Head of caudate nucleus (tissue), 42 donors: ENCODE data around the gene STK16.
"Not testable (repeated sequence)": the region's sequence is repeated elsewhere in the genome, so short reads cannot be mapped to it uniquely, and the experiment has no call there.

Experiments
- DNase-seq, 42 donors: peaks; one replicate each; pipeline versions ENCODE4 v3.0.0 to v3.0.0-alpha.2; 2020 to 2021; ENCODE audit warnings: mixed read lengths in 7 of 42
- intact Hi-C: fragments of 100-400 bp; cut with DNase I; formaldehyde crosslinking; loops from one replicate; pipeline ENCODE4 v1.15.0; 2022

The STK16 gene, protein sequence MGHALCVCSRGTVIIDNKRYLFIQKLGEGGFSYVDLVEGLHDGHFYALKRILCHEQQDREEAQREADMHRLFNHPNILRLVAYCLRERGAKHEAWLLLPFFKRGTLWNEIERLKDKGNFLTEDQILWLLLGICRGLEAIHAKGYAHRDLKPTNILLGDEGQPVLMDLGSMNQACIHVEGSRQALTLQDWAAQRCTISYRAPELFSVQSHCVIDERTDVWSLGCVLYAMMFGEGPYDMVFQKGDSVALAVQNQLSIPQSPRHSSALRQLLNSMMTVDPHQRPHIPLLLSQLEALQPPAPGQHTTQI

GRCh38 chr2:219245148-219245898 is at the start of gene STK16, which contains the start of gene GLB1L:
Gene STK16 (plus strand): TSS chr2:219245479. CDS start chr2:219246000, 521 bp downstream.
Gene GLB1L (minus strand): TSS chr2:219245444. CDS start chr2:219243573, 1,871 bp downstream.
- peak; percentile 82 to 98 (median 94) for DNase-seq
- intact Hi-C loops: loop anchor here (2.0 kb wide), 1 partner anchor 19 kb away; no protein-coding TSS in a partner anchor

DNA sequence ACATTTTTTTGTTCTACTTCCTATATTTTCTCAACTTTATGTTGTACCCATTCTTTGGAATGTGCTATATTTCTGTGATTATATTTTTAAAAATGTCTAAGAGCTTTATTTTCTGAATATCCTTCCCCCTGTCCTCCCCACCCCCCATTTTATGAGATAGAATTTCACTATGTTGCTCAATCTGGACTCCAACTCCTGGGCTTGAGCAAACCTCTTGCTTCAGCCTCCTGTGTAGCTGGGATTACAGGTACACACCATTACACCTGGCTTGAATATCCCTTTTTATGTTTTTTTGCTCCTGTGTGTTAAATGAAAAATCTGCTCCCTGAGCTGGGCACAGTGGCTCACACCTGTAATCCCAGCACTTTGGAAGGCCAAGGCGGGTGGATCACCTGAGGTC is 47.9 kb upstream of the STK16 start:
- DNase-seq: no peak
- intact Hi-C loops: no loop called here

DNA sequence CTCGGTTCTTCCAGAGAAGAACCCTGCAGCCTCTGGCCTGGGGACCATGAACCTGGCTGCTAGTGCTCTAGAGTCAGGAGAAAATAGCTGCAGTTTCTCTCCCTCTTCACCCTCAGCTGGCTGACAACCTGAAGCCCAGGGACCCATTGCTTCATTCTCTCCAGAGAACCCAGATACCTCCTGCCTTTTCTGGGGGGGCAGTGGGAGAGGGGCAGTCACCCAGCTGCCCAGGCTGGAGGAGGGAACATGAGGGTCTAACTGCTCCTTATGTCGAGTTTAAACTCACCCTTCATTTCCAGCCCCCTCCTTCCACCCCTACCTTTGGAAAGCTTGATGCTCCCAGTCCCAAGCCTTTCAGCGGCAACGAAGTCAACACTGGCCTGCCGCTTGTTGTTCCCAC is 46.3 kb upstream of the STK16 start:
- intact Hi-C loops: no loop called here
- DNase-seq: peak in 1 of 42 donors; percentile 14

DNA sequence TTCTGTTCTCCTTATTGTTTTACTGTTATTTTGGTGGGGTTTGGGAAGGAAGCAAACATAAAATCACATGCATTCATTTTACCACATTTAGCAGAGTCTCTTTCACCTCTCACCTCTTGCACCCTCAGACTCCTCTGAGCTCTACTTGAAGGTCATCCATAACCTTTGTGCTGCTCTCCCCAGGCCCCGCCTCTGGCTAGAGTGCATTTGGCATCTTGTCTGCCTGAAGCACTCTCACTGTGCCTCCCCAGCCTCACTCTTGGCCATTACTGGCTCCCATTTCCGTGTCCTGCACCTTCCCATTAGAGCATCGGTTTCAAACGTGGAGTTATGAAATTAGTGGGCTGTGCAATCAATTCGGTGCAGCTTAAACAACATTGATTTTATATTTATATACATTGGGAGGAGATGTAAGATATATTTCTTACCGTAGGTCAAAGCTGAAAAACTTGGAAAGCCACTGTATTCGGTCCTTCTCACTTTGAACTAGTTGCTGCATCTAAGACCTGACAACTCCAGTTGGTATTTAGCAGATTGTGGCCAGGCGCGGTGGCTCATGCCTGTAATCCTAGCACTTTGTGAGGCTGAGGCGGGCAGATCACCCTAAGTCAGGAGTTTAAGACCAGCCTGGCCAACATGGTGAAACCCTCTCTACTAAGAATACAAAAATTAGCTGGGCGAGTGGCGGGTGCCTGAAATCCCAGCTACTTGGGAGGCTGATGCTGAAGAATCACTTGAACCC is 45.6 kb upstream of the STK16 start:
- intact Hi-C loops: no loop called here
- peak in 3 of 42 donors; percentile 5 to 7 (median 6) for DNase-seq

DNA sequence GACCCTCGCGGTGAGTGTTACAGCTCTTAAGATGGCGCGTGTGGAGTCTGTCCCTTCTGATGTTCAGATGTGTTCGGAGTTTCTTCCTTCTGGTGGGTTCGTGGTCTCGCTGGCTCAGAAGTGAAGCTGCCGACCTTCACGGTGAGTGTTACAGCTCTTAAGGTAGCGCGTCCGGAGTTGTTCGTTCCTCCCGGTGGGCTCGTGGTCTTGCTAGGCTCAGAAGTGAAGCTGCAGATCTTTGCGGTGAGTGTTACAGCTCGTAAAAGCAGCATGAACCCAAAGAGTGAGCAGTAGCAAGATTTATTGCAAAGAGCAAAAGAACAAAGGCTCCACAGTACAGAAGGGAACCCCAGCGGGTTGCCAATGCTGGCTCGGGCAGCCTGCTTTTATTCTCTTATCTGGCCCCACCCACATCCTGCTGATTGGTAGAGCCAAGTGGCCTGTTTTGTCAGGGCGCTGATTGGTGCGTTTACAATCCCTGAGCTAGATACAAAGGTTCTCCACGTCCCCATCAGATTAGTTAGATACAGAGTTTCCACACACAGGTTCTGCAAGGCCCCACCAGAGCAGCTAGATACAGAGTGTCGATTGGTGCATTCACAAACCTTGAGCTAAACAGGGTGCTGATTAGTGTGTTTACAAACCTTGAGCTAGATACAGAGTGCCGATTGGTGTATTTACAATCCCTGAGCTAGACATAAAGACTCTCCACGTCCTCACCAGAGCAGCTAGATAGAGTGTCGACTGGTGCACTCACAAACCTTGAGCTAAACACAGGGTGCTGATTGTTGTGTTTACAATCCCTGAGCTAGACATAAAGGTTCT is 44.6 kb upstream of the STK16 start:
- peak in 4 of 42 donors; percentile 14 to 40 (median 28) for DNase-seq
- intact Hi-C loops: not testable (repeated sequence)

DNA sequence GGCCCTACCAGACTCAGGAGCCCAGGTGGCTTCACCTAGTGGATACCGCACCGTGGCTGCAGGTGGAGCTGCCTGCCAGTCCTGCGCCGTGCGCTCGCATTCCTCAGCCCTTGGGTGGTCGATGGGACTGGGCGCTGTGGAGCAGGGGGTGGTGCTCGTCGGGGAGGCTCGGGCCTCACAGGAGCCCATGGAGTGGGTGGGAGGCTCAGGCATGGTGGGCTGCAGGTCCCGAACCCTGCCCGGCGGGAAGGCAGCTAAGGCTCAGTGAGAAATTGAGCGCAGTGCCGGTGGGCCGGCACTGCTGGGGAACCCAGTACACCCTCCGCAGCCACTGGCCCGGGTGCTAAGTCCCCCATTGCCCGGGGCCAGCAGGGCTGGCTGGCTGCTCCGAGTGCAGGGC is 43.9 kb upstream of the STK16 start:
- DNase-seq: peak in 2 of 42 donors; percentile 4 to 12
- intact Hi-C loops: not testable (repeated sequence)

DNA sequence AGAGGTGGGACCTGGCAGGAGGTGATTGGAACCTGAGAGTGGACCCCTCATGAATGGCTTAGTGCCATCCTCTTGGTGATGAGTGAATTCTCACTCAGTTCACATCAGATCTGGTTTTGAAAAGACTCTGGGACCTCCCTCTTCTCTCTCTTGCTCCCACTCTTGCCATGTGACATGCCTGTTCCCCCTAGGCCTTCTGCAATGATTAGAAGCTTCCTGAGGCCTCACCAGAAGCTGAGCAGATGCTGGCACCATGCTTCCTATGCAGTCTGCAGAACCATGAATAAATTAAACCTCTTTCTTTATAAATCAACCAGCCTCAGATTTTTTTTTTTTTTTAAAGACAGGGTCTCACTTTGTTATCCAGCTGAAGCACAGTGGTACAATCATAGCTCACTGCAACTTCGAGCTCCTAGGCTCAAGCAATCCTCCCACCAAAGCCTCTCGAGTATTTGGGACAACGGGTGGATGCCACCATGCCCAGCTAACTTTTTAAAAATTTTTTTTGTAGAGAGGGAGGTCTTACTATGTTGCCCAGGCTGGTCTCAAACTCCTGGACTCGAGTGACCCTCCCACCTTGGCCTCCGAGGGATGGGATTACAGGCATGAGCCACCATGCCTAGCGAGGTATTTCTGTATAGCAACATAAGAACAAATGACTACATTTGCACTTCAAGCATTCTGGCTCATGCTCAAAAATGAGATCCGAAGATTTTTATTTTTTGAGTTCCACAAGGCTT is 40.7 kb upstream of the STK16 start:
- DNase-seq: peak in 1 of 42 donors; percentile 29
- intact Hi-C loops: loop anchor here (5.0 kb wide), 1 partner anchor 42 kb away; the partner anchor contains the start of gene NHEJ1

DNA sequence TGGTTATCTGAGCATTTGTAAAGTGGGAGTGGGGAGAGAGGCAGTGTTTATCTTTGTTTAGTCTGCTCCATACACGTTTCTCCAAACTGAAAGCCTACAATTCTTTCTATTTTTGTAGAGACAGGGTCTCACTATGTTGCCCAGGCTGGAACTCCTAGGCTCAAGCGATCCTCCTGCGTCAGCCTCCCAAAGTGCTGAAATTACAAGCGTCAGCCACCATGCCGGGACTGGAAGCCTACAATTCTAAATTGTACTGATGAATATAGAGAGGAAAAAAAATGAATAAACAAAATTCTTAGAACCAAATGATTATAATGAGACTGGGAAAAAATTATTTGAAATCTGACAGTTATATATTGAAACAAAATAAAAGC is 40.1 kb upstream of the STK16 start:
- peak in 1 of 42 donors; percentile 10 for DNase-seq
- intact Hi-C loops: loop anchor here (5.0 kb wide), 1 partner anchor 43 kb away; the partner anchor contains the start of gene NHEJ1

- intact Hi-C loops: loop anchor here (2.0 to 5.0 kb wide), 3 partner anchors 29 to 73 kb away; partner anchors contain the start of genes CNPPD1, DNAJB2 and NHEJ1
- DNase-seq: peak in 1 of 42 donors; percentile 3
Observed at GRCh38 chr2:219205981-219206327, 39.3 kb upstream of the STK16 start.

DNA sequence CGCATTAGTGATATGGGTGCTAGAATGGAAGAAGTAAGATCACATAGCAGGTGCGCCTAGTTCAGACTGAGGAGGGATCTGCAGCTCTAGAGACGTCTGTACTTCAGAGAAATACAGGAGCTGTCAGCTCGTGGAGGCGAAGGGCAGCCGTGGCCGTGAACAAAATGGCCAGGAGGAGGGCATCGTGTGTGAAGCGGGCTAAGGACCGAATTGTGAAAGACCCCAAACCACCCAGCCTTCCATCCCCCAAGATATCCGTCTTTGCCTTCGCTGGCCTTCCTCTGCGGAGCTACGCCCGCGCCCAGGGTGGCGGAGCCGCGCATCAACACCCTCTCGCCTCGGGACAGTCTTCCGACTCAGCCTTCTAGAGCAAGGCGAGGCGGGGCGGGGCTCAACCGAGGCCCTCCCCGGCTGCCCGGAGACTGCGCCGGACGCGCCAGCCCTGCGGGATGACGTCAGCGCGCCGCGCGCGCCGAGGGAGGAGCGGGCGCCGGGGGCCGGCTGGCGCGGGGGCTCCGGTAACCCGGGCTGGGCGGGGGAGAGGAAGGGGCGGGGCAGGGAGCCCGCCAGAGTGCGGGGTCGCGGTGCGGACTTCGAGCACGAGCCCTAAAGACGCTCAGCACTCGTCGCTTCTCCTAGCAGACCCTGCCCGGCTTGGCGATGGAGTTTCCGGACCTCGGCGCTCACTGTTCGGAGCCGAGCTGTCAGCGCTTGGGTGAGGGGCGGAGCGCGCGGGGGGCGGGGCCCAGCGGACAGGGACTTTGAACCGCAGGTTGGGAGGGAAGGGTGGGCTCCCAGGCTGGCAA is 38.7 kb upstream of the STK16 start, which contains the start of gene ZFAND2B:
Gene ZFAND2B, plus strand, starts transcription at position 455 of the 806 bp plus-strand sequence. Its CDS starts 206 bp downstream, at position 661.
- peak; percentile 85 to 99 (median 97) for DNase-seq
- intact Hi-C loops: loop anchor here (2.0 to 5.0 kb wide), 3 partner anchors 30 to 72 kb away; partner anchors contain the start of genes CNPPD1, DNAJB2 and NHEJ1

GRCh38 chr2:219207134-219207883 is 38.0 kb upstream of the STK16 start:
- DNase-seq: peak in 2 of 42 donors; percentile 37 to 51
- intact Hi-C loops: loop anchor here (2.0 to 5.0 kb wide), 3 partner anchors 31 to 71 kb away; partner anchors contain the start of genes CNPPD1, DNAJB2 and NHEJ1

DNA sequence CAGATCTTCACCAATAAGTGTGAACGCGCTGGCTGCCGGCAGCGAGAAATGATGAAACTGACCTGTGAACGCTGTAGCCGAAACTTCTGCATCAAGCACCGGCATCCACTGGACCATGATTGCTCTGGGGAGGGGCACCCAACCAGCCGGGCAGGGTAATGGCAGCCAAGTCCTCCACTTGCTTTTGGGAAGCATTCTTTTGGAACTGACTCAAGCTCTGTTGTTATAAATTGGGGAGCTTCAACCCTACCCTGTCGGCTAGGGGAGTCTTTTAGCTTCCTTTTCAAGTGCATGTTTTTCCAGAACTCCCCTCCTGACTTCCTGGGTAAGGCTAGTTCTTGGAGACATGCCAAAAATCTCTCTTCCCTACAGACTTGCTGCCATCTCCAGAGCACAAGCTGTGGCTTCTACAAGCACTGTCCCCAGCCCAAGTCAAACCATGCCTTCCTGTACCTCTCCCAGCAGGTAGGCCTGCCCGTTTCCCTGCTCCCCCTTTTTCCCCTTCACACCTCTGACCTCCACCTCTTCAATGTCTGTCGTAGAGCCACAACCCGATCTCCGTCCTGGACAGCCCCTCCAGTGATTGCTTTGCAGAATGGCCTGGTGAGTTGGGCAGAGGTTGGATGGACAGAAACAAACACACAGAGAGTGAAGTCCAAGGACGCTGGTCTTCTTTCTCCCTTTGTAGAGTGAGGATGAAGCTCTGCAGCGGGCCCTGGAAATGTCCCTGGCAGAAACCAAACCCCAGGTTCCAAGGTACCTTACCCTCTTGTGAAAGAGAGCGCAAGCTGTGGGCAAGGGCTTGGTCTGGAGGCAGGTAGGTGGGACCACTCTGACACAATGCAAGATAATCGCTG is 37.2 kb upstream of the STK16 start:
- intact Hi-C loops: loop anchor here (2.0 to 5.0 kb wide), 3 partner anchors 31 to 71 kb away; partner anchors contain the start of genes CNPPD1, DNAJB2 and NHEJ1

DNA sequence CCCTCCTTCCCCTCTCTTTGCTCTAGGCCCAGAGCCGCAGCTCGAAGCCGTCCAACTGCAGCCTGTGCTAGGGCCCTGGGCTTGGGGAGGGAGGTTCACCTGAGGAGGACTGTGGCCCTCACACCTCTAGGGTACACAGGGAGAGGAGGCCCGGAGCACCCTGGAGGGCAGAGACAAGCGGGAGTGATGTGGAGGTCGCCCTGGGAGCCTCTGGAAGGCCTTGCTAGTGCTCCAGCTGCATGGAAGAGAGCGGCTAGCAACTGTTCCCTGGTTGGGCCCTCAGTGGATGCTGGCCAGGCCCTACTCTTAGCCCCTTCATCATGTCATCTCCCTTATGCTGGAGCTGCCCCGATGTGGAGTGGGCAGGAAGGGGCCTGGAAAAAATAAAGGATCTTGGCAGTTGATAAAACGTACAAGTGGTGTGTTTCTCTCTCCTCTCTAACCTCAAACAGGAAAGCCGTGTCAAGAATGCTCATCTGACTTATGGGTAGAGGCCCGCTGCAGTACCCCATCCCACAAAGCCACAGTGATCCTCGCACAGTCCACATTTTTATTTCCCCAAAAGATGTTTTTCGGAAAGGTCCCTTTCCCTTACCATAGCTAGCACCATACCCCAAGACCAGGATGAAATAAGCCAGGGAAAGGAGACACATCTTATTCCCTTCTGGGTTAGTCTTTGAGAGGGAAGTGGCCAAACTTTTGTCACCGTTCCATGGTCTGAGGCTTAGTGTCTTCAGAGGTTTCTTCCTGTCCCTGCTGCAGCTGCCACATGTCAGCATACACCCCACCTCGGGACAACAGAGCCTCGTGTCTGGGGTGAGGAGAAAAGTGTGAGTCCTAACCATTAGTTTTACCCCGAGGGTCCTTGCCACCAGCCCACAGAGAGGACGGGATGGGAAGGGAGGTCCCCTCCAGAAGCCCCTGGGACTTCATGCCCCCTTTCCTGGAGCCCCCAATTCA is 35.8 kb upstream of the STK16 start:
- DNase-seq: peak in 2 of 42 donors; percentile 7 to 32
- intact Hi-C loops: loop anchor here (5.0 kb wide), 1 partner anchor 47 kb away; the partner anchor contains the start of gene NHEJ1

More for the DNA sequence above, 37.2 kb upstream of the STK16 start:
- peak in 2 of 42 donors; percentile 20 to 33 for DNase-seq
